ENCODE data around the gene BABAM2. TPM values are rescaled to one million over a fixed set of nuclear protein-coding genes. Genes with fewer than 3 reads are reported as not detected.

Gene BABAM2
- total and polyA plus RNA-seq, 2 of the 4 experiments (the other 2 are of a cell fraction), result 20.9 to 23.1 TPM

DNA sequence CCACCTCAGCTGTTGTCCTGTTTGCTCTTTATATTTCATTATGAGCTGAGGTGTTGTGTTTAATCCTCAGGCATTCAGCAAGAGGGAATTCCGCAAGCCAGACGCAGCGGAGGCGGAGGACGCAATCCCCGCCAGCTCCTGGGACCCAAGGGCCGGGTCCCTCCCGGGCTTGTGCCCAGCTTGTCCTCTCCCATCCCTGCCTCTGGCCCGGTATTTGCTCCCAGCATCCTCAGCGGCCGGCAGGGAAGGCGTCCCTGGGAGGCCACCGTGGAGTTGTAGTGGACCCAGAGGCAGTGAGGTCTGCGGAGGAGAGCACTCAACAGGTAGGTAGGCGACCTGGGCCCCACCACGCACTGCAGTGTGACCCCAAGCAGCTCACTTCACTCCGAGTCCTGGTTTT lies 459.7 kb downstream of the BABAM2 start:
- WGBS, 2 experiments (ENCODE audit: extremely low coverage in 2 of 2, insufficient read length in 1 of 2), result 100% methylated on average over 5 of the region's 17 CpGs; no CpG with 5 or more reads in 1 of the 2 experiments
- H3K79me1 ChIP-seq (ENCODE audit: low read depth in 1 of 2, low read length in 2 of 2), result no peaks in the 10 kb centered on the region
- no peak overlapping the region for H4K5ac ChIP-seq (ENCODE audit: low read depth, low read length)
- no peak overlapping the region for H3K23ac ChIP-seq (ENCODE audit: low read depth, low read length)
- no peak overlapping the region for H2BK15ac ChIP-seq (ENCODE audit: low read depth, low read length)
- no peak overlapping the region for H3K18ac ChIP-seq (ENCODE audit: low read depth, low read length)
- TF ChIP-seq, protein P1, sequence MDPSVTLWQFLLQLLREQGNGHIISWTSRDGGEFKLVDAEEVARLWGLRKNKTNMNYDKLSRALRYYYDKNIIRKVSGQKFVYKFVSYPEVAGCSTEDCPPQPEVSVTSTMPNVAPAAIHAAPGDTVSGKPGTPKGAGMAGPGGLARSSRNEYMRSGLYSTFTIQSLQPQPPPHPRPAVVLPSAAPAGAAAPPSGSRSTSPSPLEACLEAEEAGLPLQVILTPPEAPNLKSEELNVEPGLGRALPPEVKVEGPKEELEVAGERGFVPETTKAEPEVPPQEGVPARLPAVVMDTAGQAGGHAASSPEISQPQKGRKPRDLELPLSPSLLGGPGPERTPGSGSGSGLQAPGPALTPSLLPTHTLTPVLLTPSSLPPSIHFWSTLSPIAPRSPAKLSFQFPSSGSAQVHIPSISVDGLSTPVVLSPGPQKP (IDR thresholded peaks at IDR 0.05; ENCODE audit: borderline replicate concordance, low read depth, low read length), result no peak
- no peak for TF ChIP-seq MXI1 (IDR thresholded peaks at IDR 0.05; ENCODE audit: borderline replicate concordance, low read depth, low read length)
- TF ChIP-seq, protein P2, sequence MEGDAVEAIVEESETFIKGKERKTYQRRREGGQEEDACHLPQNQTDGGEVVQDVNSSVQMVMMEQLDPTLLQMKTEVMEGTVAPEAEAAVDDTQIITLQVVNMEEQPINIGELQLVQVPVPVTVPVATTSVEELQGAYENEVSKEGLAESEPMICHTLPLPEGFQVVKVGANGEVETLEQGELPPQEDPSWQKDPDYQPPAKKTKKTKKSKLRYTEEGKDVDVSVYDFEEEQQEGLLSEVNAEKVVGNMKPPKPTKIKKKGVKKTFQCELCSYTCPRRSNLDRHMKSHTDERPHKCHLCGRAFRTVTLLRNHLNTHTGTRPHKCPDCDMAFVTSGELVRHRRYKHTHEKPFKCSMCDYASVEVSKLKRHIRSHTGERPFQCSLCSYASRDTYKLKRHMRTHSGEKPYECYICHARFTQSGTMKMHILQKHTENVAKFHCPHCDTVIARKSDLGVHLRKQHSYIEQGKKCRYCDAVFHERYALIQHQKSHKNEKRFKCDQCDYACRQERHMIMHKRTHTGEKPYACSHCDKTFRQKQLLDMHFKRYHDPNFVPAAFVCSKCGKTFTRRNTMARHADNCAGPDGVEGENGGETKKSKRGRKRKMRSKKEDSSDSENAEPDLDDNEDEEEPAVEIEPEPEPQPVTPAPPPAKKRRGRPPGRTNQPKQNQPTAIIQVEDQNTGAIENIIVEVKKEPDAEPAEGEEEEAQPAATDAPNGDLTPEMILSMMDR (conservative IDR thresholded peaks at IDR 0.05; ENCODE audit: low read depth, low read length), result no peak
- TF ChIP-seq NFE2L2 (IDR thresholded peaks at IDR 0.05; ENCODE audit: low read depth, low read length), result no peak
- TF ChIP-seq MAZ (IDR thresholded peaks at IDR 0.05; ENCODE audit: borderline replicate concordance, low read depth, low read length), result no peak
- TF ChIP-seq, protein P3, sequence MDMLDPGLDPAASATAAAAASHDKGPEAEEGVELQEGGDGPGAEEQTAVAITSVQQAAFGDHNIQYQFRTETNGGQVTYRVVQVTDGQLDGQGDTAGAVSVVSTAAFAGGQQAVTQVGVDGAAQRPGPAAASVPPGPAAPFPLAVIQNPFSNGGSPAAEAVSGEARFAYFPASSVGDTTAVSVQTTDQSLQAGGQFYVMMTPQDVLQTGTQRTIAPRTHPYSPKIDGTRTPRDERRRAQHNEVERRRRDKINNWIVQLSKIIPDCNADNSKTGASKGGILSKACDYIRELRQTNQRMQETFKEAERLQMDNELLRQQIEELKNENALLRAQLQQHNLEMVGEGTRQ (IDR thresholded peaks at IDR 0.05; ENCODE audit: low read depth, low read length), result no peak
- TF ChIP-seq SMC3 (IDR thresholded peaks at IDR 0.05; ENCODE audit: low read depth, low read length), result no peak
- TF ChIP-seq FOS (IDR thresholded peaks at IDR 0.05; ENCODE audit: low read depth, low read length), result no peak
- no peak for TF ChIP-seq RAD21 (IDR thresholded peaks at IDR 0.05; ENCODE audit: low read length)
- no peak for TF ChIP-seq RFX5 (IDR thresholded peaks at IDR 0.05; ENCODE audit: low read depth, low read length)
- no peak for TF ChIP-seq BHLHE40 (IDR thresholded peaks at IDR 0.05; ENCODE audit: low read depth, low read length)
- no peak for TF ChIP-seq CHD1 (IDR thresholded peaks at IDR 0.05; ENCODE audit: low read depth, low read length)
- no peak for TF ChIP-seq RCOR1 (IDR thresholded peaks at IDR 0.05; ENCODE audit: insufficient replicate concordance, low read length)
- TF ChIP-seq CEBPB (IDR thresholded peaks at IDR 0.05; ENCODE audit: low read depth, low read length), result no peak
- TF ChIP-seq MAFK (IDR thresholded peaks at IDR 0.05; ENCODE audit: low read depth, low read length), result no peak
- TF ChIP-seq POLR2A (IDR thresholded peaks at IDR 0.05; ENCODE audit: low read depth, low read length), result no peak
- CTCF ChIA-PET, result no interaction called here
- no peak overlapping the region for H2BK120ac ChIP-seq (ENCODE audit: low read depth, low read length)
- in situ Hi-C loops (cut with MboI; ENCODE audit: low sequenced_read_pairs) (no loop called here), dilution Hi-C loops (cut with HindIII; ENCODE audit: low sequenced_read_pairs, unreplicated experiment) (no loop called here), intact Hi-C loops (cut with micrococcal nuclease) (no loop called here)
- POLR2A ChIA-PET (ENCODE audit: unreplicated experiment), result no interaction called here
- no peak overlapping the region for H3K27ac ChIP-seq (ENCODE audit: insufficient read depth, low read length)
- no peak overlapping the region for H4K91ac ChIP-seq (ENCODE audit: insufficient read depth, low read depth, low read length)
- ATAC-seq (ENCODE audit: low read depth) (no peak), DNase-seq (no peak)
- no peak overlapping the region for H3K9ac ChIP-seq (ENCODE audit: low read depth, low read length)
- no peak overlapping the region for H2BK20ac ChIP-seq (ENCODE audit: low read depth, low read length)
- H2AFZ ChIP-seq (replicated peaks; ENCODE audit: low read length, poor library complexity), result no peak overlapping the region
- H4K8ac ChIP-seq (ENCODE audit: low read depth in 2 of 2, low read length in 2 of 2), result no peak overlapping the region
- H3K36me3 ChIP-seq (ENCODE audit: control insufficient read depth, insufficient read depth, low read length), result no peaks in the 10 kb centered on the region
- H2BK5ac ChIP-seq (ENCODE audit: low read depth, low read length, poor library complexity, severe bottlenecking), result no peak overlapping the region
- no peak overlapping the region for H3K4ac ChIP-seq (ENCODE audit: low read depth, low read length)
- no TSS peak for BruUV-seq (replicated peaks)
- no peaks in the 10 kb centered on the region for H3K9me3 ChIP-seq (ENCODE audit: control insufficient read depth, insufficient read depth, low read length)
- peaks cover 7% of the 10 kb centered on the region for H3K4me1 ChIP-seq (ENCODE audit: control insufficient read depth, insufficient read depth, low read length)
- H3K9me1 ChIP-seq (ENCODE audit: insufficient read depth, low read length), result peaks cover 9% of the 10 kb centered on the region
- no peak overlapping the region for H3K56ac ChIP-seq (ENCODE audit: extremely low read depth, insufficient read depth, low read length)
- H4K20me1 ChIP-seq (ENCODE audit: insufficient read depth, low read length), result no peaks in the 10 kb centered on the region
- H3K4me3 ChIP-seq (ENCODE audit: insufficient read depth, low read depth, low read length), result no peak overlapping the region
- H2AK5ac ChIP-seq (ENCODE audit: low read depth, low read length), result 0 out of 2 replicates have a peak overlapping the region, but pooled peaks have one; percentile 11
- no peak overlapping the region for H3K4me2 ChIP-seq (ENCODE audit: low read depth, low read length)
- H3K27me3 ChIP-seq (ENCODE audit: control insufficient read depth, insufficient read depth, low read length), result no peaks in the 10 kb centered on the region
- H2AK9ac ChIP-seq (replicated peaks; ENCODE audit: low read depth, low read length, poor library complexity), result no peak overlapping the region
- H3K14ac ChIP-seq (replicated peaks; ENCODE audit: low read depth, low read length), result no peak overlapping the region
